ENCODE data around the gene TSGA10IP. TPM values are rescaled to one million over a fixed set of nuclear protein-coding genes. Genes with fewer than 3 reads are reported as not detected.

The TSGA10IP gene
- total and polyA plus RNA-seq, 2 experiments from 2014 or later: 1.6 to 2.0 TPM

DNA sequence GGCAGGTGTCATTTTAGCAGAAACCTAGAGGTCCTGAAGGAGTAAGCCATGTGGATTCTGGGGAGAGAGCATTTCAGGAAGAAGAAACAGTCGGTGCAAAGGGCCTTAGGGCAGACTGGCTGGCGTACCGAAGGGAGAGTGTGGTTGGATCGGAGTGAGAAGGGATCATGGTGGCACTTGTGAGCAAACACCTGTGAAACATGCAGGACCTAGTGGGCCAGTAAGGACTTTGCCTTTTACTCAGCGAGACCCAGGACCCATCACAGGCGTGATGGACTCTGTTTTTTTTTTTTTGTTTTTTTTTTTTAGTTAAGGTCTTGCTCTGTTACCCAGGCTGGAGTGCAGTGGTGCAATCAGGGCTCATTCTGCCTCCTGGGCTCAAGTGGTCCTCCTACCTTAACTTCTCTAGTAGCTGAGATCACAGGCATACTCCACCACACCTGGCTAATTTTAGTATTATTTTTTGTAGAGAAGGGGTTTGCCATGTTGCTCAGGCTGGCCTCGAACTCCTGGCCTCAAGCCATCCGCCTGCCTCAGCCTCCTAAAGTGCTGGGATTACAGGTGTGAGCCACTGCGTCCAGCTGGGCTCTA, 3.5 kb upstream of the TSGA10IP start:
- Histone ChIP-seq H3K9me2 (ENCODE audit: insufficient read depth) (no peaks in the 10 kb centered on the region), H3K27me3 (ENCODE audit: insufficient read depth) (no peaks in the 10 kb centered on the region), H3F3A (replicated peaks; ENCODE audit: low read depth) (peaks cover 4% of the 10 kb centered on the region; the same call in 1 of the 2 replicates), H3K79me2 (replicated peaks; ENCODE audit: insufficient read depth) (no peaks in the 10 kb centered on the region), H3K36me3 (ENCODE audit: insufficient read depth) (no peaks in the 10 kb centered on the region), H2AFZ (no peak overlapping the region; the same call in 1 of the 2 replicates), H3K27ac (ENCODE audit: low read depth) (no peak overlapping the region), H3K4me2 (no peak overlapping the region), H4K20me1 (replicated peaks; ENCODE audit: insufficient read depth) (no peaks in the 10 kb centered on the region), H3K4me1 (ENCODE audit: insufficient read depth) (peaks cover 17% of the 10 kb centered on the region), H3K4me3 (no peak overlapping the region)
- DNase-seq (ENCODE audit: low spot score): no peak
- TF ChIP-seq POLR2AphosphoS5 (IDR thresholded peaks at IDR 0.05; ENCODE audit: low read depth) (no peak), EZH2phosphoT487 (IDR thresholded peaks at IDR 0.05; ENCODE audit: unreplicated experiment) (no peak), EZH2 (IDR thresholded peaks at IDR 0.05; ENCODE audit: low read depth, unreplicated experiment) (no peak), ZNF114 (CRISPR knock-in tag; IDR thresholded peaks at IDR 0.05) (no peak), STAT1 (IDR thresholded peaks at IDR 0.05; ENCODE audit: unreplicated experiment) (no peak), CTCF (conservative IDR thresholded peaks at IDR 0.05; ENCODE audit: low read depth in 2 of 2) (no peak), CREB1 (CRISPR knock-in tag; IDR thresholded peaks at IDR 0.05; ENCODE audit: low read depth) (no peak), NANOG (IDR thresholded peaks at IDR 0.05; ENCODE audit: borderline replicate concordance) (no peak), ZNF331 (CRISPR knock-in tag; IDR thresholded peaks at IDR 0.05; ENCODE audit: low read depth) (no peak), JUNB (IDR thresholded peaks at IDR 0.05; ENCODE audit: unreplicated experiment) (no peak), ETS1 (IDR thresholded peaks at IDR 0.05) (no peak)
- TF ChIP-seq, protein P1, sequence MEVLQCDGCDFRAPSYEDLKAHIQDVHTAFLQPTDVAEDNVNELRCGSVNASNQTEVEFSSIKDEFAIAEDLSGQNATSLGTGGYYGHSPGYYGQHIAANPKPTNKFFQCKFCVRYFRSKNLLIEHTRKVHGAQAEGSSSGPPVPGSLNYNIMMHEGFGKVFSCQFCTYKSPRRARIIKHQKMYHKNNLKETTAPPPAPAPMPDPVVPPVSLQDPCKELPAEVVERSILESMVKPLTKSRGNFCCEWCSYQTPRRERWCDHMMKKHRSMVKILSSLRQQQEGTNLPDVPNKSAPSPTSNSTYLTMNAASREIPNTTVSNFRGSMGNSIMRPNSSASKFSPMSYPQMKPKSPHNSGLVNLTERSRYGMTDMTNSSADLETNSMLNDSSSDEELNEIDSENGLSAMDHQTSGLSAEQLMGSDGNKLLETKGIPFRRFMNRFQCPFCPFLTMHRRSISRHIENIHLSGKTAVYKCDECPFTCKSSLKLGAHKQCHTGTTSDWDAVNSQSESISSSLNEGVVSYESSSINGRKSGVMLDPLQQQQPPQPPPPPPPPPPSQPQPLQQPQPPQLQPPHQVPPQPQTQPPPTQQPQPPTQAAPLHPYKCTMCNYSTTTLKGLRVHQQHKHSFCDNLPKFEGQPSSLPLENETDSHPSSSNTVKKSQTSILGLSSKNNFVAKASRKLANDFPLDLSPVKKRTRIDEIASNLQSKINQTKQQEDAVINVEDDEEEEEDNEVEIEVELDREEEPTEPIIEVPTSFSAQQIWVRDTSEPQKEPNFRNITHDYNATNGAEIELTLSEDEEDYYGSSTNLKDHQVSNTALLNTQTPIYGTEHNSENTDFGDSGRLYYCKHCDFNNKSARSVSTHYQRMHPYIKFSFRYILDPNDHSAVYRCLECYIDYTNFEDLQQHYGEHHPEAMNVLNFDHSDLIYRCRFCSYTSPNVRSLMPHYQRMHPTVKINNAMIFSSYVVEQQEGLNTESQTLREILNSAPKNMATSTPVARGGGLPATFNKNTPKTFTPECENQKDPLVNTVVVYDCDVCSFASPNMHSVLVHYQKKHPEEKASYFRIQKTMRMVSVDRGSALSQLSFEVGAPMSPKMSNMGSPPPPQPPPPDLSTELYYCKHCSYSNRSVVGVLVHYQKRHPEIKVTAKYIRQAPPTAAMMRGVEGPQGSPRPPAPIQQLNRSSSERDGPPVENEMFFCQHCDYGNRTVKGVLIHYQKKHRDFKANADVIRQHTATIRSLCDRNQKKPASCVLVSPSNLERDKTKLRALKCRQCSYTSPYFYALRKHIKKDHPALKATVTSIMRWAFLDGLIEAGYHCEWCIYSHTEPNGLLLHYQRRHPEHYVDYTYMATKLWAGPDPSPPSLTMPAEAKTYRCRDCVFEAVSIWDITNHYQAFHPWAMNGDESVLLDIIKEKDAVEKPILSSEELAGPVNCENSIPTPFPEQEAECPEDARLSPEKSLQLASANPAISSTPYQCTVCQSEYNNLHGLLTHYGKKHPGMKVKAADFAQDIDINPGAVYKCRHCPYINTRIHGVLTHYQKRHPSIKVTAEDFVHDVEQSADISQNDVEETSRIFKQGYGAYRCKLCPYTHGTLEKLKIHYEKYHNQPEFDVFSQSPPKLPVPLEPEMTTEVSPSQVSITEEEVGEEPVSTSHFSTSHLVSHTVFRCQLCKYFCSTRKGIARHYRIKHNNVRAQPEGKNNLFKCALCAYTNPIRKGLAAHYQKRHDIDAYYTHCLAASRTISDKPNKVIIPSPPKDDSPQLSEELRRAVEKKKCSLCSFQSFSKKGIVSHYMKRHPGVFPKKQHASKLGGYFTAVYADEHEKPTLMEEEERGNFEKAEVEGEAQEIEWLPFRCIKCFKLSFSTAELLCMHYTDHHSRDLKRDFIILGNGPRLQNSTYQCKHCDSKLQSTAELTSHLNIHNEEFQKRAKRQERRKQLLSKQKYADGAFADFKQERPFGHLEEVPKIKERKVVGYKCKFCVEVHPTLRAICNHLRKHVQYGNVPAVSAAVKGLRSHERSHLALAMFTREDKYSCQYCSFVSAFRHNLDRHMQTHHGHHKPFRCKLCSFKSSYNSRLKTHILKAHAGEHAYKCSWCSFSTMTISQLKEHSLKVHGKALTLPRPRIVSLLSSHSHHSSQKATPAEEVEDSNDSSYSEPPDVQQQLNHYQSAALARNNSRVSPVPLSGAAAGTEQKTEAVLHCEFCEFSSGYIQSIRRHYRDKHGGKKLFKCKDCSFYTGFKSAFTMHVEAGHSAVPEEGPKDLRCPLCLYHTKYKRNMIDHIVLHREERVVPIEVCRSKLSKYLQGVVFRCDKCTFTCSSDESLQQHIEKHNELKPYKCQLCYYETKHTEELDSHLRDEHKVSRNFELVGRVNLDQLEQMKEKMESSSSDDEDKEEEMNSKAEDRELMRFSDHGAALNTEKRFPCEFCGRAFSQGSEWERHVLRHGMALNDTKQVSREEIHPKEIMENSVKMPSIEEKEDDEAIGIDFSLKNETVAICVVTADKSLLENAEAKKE (CRISPR knock-in tag; IDR thresholded peaks at IDR 0.05): no peak
- TF ChIP-seq, protein P2, sequence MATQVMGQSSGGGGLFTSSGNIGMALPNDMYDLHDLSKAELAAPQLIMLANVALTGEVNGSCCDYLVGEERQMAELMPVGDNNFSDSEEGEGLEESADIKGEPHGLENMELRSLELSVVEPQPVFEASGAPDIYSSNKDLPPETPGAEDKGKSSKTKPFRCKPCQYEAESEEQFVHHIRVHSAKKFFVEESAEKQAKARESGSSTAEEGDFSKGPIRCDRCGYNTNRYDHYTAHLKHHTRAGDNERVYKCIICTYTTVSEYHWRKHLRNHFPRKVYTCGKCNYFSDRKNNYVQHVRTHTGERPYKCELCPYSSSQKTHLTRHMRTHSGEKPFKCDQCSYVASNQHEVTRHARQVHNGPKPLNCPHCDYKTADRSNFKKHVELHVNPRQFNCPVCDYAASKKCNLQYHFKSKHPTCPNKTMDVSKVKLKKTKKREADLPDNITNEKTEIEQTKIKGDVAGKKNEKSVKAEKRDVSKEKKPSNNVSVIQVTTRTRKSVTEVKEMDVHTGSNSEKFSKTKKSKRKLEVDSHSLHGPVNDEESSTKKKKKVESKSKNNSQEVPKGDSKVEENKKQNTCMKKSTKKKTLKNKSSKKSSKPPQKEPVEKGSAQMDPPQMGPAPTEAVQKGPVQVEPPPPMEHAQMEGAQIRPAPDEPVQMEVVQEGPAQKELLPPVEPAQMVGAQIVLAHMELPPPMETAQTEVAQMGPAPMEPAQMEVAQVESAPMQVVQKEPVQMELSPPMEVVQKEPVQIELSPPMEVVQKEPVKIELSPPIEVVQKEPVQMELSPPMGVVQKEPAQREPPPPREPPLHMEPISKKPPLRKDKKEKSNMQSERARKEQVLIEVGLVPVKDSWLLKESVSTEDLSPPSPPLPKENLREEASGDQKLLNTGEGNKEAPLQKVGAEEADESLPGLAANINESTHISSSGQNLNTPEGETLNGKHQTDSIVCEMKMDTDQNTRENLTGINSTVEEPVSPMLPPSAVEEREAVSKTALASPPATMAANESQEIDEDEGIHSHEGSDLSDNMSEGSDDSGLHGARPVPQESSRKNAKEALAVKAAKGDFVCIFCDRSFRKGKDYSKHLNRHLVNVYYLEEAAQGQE (IDR thresholded peaks at IDR 0.05; ENCODE audit: unreplicated experiment): no peak
- H3K36me3 Mint-ChIP-seq (ENCODE audit: low read depth): no peaks in the 10 kb centered on the region
- H3K27me3 Mint-ChIP-seq (ENCODE audit: insufficient read depth, low read depth, poor library complexity): peaks cover 18% of the 10 kb centered on the region
- H3K9me3 Mint-ChIP-seq: no peaks in the 10 kb centered on the region
- ATAC-seq: no peak
- no peak overlapping the region for H3K4me3 Mint-ChIP-seq
- H3K4me1 Mint-ChIP-seq: peaks cover 29% of the 10 kb centered on the region; the same call in 2 of the 3 replicates
- no peak overlapping the region for H3K27ac Mint-ChIP-seq
